Upper lobe of left lung (tissue), 4 donors: Measurements from ENCODE around the gene PRDX3.
"Not testable (repeated sequence)": the region's sequence is repeated elsewhere in the genome, so short reads cannot be mapped to it uniquely, and the experiment has no call there.

Source experiments
- POLR2A ChIP-seq, 4 donors: fragments of 450-650 bp; IDR thresholded peaks; one replicate each; pipeline ENCODE4 v1.5.1; 2016 to 2017; ENCODE audit warnings: antibody characterized with exemption in 4 of 4, mild to moderate bottlenecking in 2 of 4
- POLR2AphosphoS5 ChIP-seq, 2 donors: sonication (generic); formaldehyde crosslinking; IDR thresholded peaks; one replicate each; pipeline ENCODE4 v1.5.1; 2017; ENCODE audit warnings: antibody characterized with exemption in 2 of 2
- TF ChIP-seq, protein P1 (sequence below), 6 experiments: fragments of 450-650 bp in 4 of 6; fragments of 200-600 bp in 2 of 6; sonication (generic) in 2 of 6; IDR thresholded peaks; one replicate each; pipeline ENCODE4 v1.5.1; 2016 to 2019; ENCODE audit warnings: antibody characterized with exemption in 6 of 6

DNA sequence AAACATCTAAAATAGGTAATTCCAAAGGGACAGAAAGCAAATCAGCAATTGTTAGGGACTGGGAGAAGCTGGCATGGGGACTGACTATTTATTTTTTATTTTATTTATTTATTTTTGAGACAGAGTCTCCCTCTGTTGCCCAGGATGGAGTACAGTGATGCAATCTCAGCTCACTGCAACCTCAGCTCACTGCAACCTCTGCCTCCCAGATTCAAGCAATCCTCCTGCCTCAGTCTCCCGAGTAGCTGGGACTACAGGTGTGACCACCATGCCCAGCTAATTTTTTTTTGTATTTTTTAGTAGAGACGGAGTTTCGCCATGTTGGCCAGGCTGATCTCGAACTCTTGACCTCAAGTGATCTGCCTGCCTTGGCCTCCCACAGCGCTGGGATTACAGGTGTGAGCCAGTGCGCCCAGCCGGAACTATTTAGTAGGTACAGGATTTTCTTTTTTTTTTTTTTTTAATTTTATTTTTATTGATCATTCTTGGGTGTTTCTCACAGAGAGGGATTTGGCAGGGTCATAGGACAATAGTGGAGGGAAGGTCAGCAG is 2.3 kb upstream of the PRDX3 start:
- TF ChIP-seq POLR2A, POLR2AphosphoS5 (IDR thresholded peaks at IDR 0.05): not testable (repeated sequence)
- TF ChIP-seq, protein P1, sequence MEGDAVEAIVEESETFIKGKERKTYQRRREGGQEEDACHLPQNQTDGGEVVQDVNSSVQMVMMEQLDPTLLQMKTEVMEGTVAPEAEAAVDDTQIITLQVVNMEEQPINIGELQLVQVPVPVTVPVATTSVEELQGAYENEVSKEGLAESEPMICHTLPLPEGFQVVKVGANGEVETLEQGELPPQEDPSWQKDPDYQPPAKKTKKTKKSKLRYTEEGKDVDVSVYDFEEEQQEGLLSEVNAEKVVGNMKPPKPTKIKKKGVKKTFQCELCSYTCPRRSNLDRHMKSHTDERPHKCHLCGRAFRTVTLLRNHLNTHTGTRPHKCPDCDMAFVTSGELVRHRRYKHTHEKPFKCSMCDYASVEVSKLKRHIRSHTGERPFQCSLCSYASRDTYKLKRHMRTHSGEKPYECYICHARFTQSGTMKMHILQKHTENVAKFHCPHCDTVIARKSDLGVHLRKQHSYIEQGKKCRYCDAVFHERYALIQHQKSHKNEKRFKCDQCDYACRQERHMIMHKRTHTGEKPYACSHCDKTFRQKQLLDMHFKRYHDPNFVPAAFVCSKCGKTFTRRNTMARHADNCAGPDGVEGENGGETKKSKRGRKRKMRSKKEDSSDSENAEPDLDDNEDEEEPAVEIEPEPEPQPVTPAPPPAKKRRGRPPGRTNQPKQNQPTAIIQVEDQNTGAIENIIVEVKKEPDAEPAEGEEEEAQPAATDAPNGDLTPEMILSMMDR (IDR thresholded peaks at IDR 0.05) = not testable (repeated sequence)
